Measurements from ENCODE around the gene CDKN2C.

CDKN2C gene

GRCh38 chr1:50971748-50972305, 1.8 kb downstream of the CDKN2C start:
- no peak for TF ChIP-seq CTCF (IDR thresholded peaks at IDR 0.05; ENCODE audit: low read depth, low read length, missing control alignments)
- DNase-seq (ENCODE audit: low read depth), result no peak
- H3K4me3 ChIP-seq (ENCODE audit: low read depth, low read length), result peak overlapping the region; percentile 34

DNA sequence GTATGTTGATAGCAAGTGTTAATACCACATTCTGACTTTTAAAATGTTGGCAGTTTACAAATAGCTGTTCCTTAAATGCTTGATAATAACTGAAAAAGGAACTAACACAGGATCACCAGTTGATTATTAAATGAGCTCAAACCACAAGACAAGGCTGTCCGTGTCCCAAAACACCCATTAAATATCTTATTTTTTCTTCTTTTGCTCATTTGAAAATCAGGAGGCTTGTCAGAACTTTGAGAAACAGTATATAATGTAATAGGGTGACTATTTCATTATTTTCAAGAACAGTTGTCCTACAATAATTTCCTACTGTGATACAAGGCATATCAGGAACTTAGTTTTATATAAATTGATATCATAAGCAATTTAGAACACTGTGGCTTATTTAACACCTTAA, 2.7 kb downstream of the CDKN2C start:
- TF ChIP-seq CTCF (IDR thresholded peaks at IDR 0.05; ENCODE audit: low read depth, low read length, missing control alignments), result no peak
- peak overlapping the region; percentile 41 for H3K4me3 ChIP-seq (ENCODE audit: low read depth, low read length)
- DNase-seq (ENCODE audit: low read depth), result no peak

GRCh38 chr1:50973255-50973654, 3.2 kb downstream of the CDKN2C start:
- no peak overlapping the region for H3K4me3 ChIP-seq (ENCODE audit: low read depth, low read length)
- TF ChIP-seq CTCF (IDR thresholded peaks at IDR 0.05; ENCODE audit: low read depth, low read length, missing control alignments), result no peak
- DNase-seq (ENCODE audit: low read depth), result no peak

DNA sequence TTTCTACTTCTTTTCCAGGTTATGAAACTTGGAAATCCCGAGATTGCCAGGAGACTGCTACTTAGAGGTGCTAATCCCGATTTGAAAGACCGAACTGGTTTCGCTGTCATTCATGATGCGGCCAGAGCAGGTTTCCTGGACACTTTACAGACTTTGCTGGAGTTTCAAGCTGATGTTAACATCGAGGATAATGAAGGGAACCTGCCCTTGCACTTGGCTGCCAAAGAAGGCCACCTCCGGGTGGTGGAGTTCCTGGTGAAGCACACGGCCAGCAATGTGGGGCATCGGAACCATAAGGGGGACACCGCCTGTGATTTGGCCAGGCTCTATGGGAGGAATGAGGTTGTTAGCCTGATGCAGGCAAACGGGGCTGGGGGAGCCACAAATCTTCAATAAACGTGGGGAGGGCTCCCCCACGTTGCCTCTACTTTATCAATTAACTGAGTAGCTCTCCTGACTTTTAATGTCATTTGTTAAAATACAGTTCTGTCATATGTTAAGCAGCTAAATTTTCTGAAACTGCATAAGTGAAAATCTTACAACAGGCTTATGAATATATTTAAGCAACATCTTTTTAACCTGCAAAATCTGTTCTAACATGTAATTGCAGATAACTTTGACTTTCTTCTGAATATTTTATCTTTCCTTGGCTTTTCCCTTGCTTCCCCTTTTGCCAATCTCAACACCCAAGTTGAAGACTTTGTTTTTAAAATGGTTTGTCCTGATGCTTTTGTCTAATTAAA, 4.0 kb downstream of the CDKN2C start:
- no peak overlapping the region for H3K4me3 ChIP-seq (ENCODE audit: low read depth, low read length)
- DNase-seq (ENCODE audit: low read depth), result no peak
- TF ChIP-seq CTCF (IDR thresholded peaks at IDR 0.05; ENCODE audit: low read depth, low read length, missing control alignments), result no peak

DNA sequence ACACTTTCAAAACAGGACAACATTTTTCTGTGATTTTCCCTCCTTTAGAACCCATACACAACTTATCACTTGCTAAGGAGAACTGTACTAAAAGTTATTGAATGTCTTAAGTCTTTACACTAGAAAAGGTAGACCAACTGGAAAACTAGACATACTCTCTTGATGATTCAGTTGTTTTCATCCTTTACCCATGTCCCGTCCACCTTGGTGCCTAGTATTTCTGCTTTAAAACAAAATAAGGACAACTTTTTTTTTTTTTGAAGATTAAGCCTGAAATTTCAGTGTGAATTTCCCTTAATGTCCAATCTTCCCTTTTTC, 4.5 kb downstream of the CDKN2C start:
- no peak for DNase-seq (ENCODE audit: low read depth)

GRCh38 chr1:50975436-50975835, 5.4 kb downstream of the CDKN2C start:
- TF ChIP-seq CTCF (IDR thresholded peaks at IDR 0.05; ENCODE audit: low read depth, low read length, missing control alignments), result no peak
- DNase-seq (ENCODE audit: low read depth), result no peak
- no peak overlapping the region for H3K4me3 ChIP-seq (ENCODE audit: low read depth, low read length)

More for the DNA sequence above, 4.5 kb downstream of the CDKN2C start:
- H3K4me3 ChIP-seq (ENCODE audit: low read depth, low read length), result no peak overlapping the region
- no peak for TF ChIP-seq CTCF (IDR thresholded peaks at IDR 0.05; ENCODE audit: low read depth, low read length, missing control alignments)

All from GM12864 (cell line).